WTC11 (cell line): Measurements from ENCODE around the gene NUDT14. TPM values are rescaled to one million over a fixed set of nuclear protein-coding genes. Genes with fewer than 3 reads are reported as not detected.

Experiments used
- ATAC-seq: fragments of 200-7000 bp; cut with Tn5 transposase; 2 replicates; pipeline ENCODE4 v1.10.0; 2021; ENCODE audit warnings: mild to moderate bottlenecking, moderate library complexity
- CTCF ChIA-PET: fragments of 300-600 bp; sonication (Branson Sonifier 250); formaldehyde crosslinking; loops from one replicate; lab custom pipeline; 2021; ENCODE audit warnings: antibody characterized with exemption; lab: Charles Lee
- POLR2A ChIA-PET: fragments of 350-600 bp; sonication (Branson Sonifier 250); formaldehyde crosslinking; loops from one replicate; lab custom pipeline; 2021; ENCODE audit warnings: antibody characterized with exemption; lab: Charles Lee
- DNase-seq: peaks from one replicate; pipeline ENCODE4 v3.0.0; 2021; ENCODE audit warnings: low spot score
- H3K27ac Mint-ChIP-seq: 2 replicates; pipeline ENCODE4 v1.8.0; 2021; ENCODE audit warnings: mixed read lengths
- H3K27me3 Mint-ChIP-seq: 2 replicates; pipeline ENCODE4 v1.8.0; 2021; ENCODE audit warnings: low read depth, mild to moderate bottlenecking, moderate library complexity, mixed read lengths
- H3K36me3 Mint-ChIP-seq: 2 replicates; pipeline ENCODE4 v1.8.0; 2021; ENCODE audit warnings: mixed read lengths
- H3K4me1 Mint-ChIP-seq: 2 replicates; pipeline ENCODE4 v1.8.0; 2022; ENCODE audit warnings: mixed read lengths
- H3K4me3 Mint-ChIP-seq: 2 replicates; pipeline ENCODE4 v1.8.0; 2021; ENCODE audit warnings: mild to moderate bottlenecking, moderate library complexity, mixed read lengths
- H3K9me3 Mint-ChIP-seq: 2 replicates; pipeline ENCODE4 v1.8.0; 2021; ENCODE audit warnings: mixed read lengths
- CREB1 ChIP-seq: sonication (generic); formaldehyde crosslinking; IDR thresholded peaks from 2 replicates; pipeline ENCODE4 v1.8.0; 2023; ENCODE audit warnings: mild to moderate bottlenecking, missing genetic modification reagents
- E2F1 ChIP-seq: sonication (generic); formaldehyde crosslinking; IDR thresholded peaks from 2 replicates; pipeline ENCODE4 v1.8.0; 2022; ENCODE audit warnings: mild to moderate bottlenecking, missing genetic modification reagents
- E2F4 ChIP-seq: sonication (generic); formaldehyde crosslinking; IDR thresholded peaks from 2 replicates; pipeline ENCODE4 v1.8.1; 2022; ENCODE audit warnings: low read depth, mild to moderate bottlenecking, moderate library complexity, missing genetic modification reagents, borderline replicate concordance
- ESRRA ChIP-seq: sonication (generic); formaldehyde crosslinking; IDR thresholded peaks from 2 replicates; pipeline ENCODE4 v1.8.1; 2022; ENCODE audit warnings: mild to moderate bottlenecking, missing genetic modification reagents, borderline replicate concordance
- FOXP1 ChIP-seq: sonication (generic); formaldehyde crosslinking; IDR thresholded peaks from 2 replicates; pipeline ENCODE4 v1.8.0; 2022; ENCODE audit warnings: missing genetic modification reagents, mild to moderate bottlenecking, moderate library complexity, borderline replicate concordance
- GABPB1 ChIP-seq: sonication (generic); formaldehyde crosslinking; IDR thresholded peaks from 2 replicates; pipeline ENCODE4 v1.8.1; 2023; ENCODE audit warnings: mild to moderate bottlenecking, missing genetic modification reagents
- HMGA2 ChIP-seq: fragments of 250-450 bp; sonication (Bioruptor Pico); IDR thresholded peaks from 2 replicates; pipeline ENCODE4 v1.4.0; 2021; ENCODE audit warnings: mild to moderate bottlenecking, moderate library complexity
- IRF1 ChIP-seq: sonication (generic); formaldehyde crosslinking; IDR thresholded peaks from 2 replicates; pipeline ENCODE4 v1.8.0; 2023; ENCODE audit warnings: missing genetic modification reagents
- MAX ChIP-seq: sonication (generic); formaldehyde crosslinking; IDR thresholded peaks from 2 replicates; pipeline ENCODE4 v1.8.0; 2022; ENCODE audit warnings: mild to moderate bottlenecking, missing genetic modification reagents
- MYBL2 ChIP-seq: sonication (generic); formaldehyde crosslinking; IDR thresholded peaks from 2 replicates; pipeline ENCODE4 v1.8.1; 2023; ENCODE audit warnings: mild to moderate bottlenecking, moderate library complexity, missing genetic modification reagents
- NR1H2 ChIP-seq: sonication (generic); formaldehyde crosslinking; IDR thresholded peaks from 2 replicates; pipeline ENCODE4 v1.9.0; 2021; ENCODE audit warnings: mild to moderate bottlenecking, moderate library complexity, missing genetic modification reagents
- NR2C2 ChIP-seq: sonication (generic); formaldehyde crosslinking; IDR thresholded peaks from 2 replicates; pipeline ENCODE4 v1.8.0; 2022; ENCODE audit warnings: mild to moderate bottlenecking, missing genetic modification reagents
- NR3C1 ChIP-seq: sonication (generic); formaldehyde crosslinking; conservative IDR thresholded peaks from 2 replicates; pipeline ENCODE4 v1.8.1; 2023; ENCODE audit warnings: low read depth, mild to moderate bottlenecking, missing genetic modification reagents
- PRRX2 ChIP-seq: fragments of 250-450 bp; sonication (Bioruptor Pico); IDR thresholded peaks from 2 replicates; pipeline ENCODE4 v1.8.0; 2021; ENCODE audit warnings: mild to moderate bottlenecking
- RORB ChIP-seq: fragments of 250-450 bp; sonication (Bioruptor Pico); IDR thresholded peaks from 2 replicates; pipeline ENCODE4 v1.9.0; 2021; ENCODE audit warnings: mild to moderate bottlenecking
- SOX15 ChIP-seq: fragments of 250-450 bp; sonication (Bioruptor Pico); IDR thresholded peaks from 2 replicates; pipeline ENCODE4 v1.9.0; 2021; ENCODE audit warnings: mild to moderate bottlenecking
- TEAD1 ChIP-seq: sonication (generic); formaldehyde crosslinking; IDR thresholded peaks from 2 replicates; pipeline ENCODE4 v1.8.0; 2022; ENCODE audit warnings: mild to moderate bottlenecking, missing genetic modification reagents
- ZNF121 ChIP-seq: sonication (generic); formaldehyde crosslinking; IDR thresholded peaks from 2 replicates; pipeline ENCODE4 v1.8.0; 2023; ENCODE audit warnings: missing genetic modification reagents
- ZNF317 ChIP-seq: sonication (generic); formaldehyde crosslinking; IDR thresholded peaks from 2 replicates; pipeline ENCODE4 v1.8.1; 2023; ENCODE audit warnings: low read depth, mild to moderate bottlenecking, moderate library complexity, missing genetic modification reagents, borderline replicate concordance
- total RNA-seq: library from RNA; stranded (reverse); gene quantifications from 3 replicates; pipeline ENCODE4 v1.2.3, GENCODE V29; 2021
- TF ChIP-seq, protein P1 (sequence below): fragments of 250-450 bp; sonication (Bioruptor Pico); IDR thresholded peaks from 2 replicates; pipeline ENCODE4 v1.8.0; 2021; ENCODE audit warnings: mild to moderate bottlenecking
- TF ChIP-seq, protein P2 (sequence below): sonication (generic); formaldehyde crosslinking; IDR thresholded peaks from 2 replicates; pipeline ENCODE4 v1.8.0; 2022; ENCODE audit warnings: missing genetic modification reagents
- TF ChIP-seq, protein P3 (sequence below): fragments of 250-450 bp; sonication (Bioruptor Pico); IDR thresholded peaks from 2 replicates; pipeline ENCODE4 v2.1.2; 2022; ENCODE audit warnings: mild to moderate bottlenecking, moderate library complexity

NUDT14 gene
- total RNA-seq, 1 experiment from 2014 or later = 35.4 TPM

- TF ChIP-seq HMGA2 (CRISPR knock-in tag) = no peak
- TF ChIP-seq RORB (CRISPR knock-in tag) = no peak
- no peak for TF ChIP-seq TEAD1 (CRISPR knock-in tag)
- no peak for TF ChIP-seq FOXP1
- TF ChIP-seq GABPB1 (CRISPR knock-in tag) = no peak
- no peak for TF ChIP-seq IRF1 (CRISPR knock-in tag)
- no peak for TF ChIP-seq MAX (CRISPR knock-in tag)
- TF ChIP-seq PRRX2 = no peak
- no peak for TF ChIP-seq ZNF317 (CRISPR knock-in tag)
- no peak for TF ChIP-seq ESRRA (CRISPR knock-in tag)
Observed at GRCh38 chr14:105165134-105165704, 15.9 kb downstream of the NUDT14 start (continued).

GRCh38 chr14:105163040-105163742 lies 17.9 kb downstream of the NUDT14 start:
- TF ChIP-seq, protein P1, sequence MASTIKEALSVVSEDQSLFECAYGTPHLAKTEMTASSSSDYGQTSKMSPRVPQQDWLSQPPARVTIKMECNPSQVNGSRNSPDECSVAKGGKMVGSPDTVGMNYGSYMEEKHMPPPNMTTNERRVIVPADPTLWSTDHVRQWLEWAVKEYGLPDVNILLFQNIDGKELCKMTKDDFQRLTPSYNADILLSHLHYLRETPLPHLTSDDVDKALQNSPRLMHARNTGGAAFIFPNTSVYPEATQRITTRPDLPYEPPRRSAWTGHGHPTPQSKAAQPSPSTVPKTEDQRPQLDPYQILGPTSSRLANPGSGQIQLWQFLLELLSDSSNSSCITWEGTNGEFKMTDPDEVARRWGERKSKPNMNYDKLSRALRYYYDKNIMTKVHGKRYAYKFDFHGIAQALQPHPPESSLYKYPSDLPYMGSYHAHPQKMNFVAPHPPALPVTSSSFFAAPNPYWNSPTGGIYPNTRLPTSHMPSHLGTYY (CRISPR knock-in tag) = no peak
- no peak for TF ChIP-seq E2F4 (CRISPR knock-in tag)
- no peak for TF ChIP-seq E2F1
- TF ChIP-seq NR2C2 (CRISPR knock-in tag) = no peak
- no peak for TF ChIP-seq NR1H2
- no peak for TF ChIP-seq MYBL2 (CRISPR knock-in tag)
- TF ChIP-seq SOX15 (CRISPR knock-in tag) = no peak
- TF ChIP-seq CREB1 (CRISPR knock-in tag) = no peak
- TF ChIP-seq ZNF121 (CRISPR knock-in tag) = no peak
- no peak for TF ChIP-seq NR3C1
- TF ChIP-seq, protein P2, sequence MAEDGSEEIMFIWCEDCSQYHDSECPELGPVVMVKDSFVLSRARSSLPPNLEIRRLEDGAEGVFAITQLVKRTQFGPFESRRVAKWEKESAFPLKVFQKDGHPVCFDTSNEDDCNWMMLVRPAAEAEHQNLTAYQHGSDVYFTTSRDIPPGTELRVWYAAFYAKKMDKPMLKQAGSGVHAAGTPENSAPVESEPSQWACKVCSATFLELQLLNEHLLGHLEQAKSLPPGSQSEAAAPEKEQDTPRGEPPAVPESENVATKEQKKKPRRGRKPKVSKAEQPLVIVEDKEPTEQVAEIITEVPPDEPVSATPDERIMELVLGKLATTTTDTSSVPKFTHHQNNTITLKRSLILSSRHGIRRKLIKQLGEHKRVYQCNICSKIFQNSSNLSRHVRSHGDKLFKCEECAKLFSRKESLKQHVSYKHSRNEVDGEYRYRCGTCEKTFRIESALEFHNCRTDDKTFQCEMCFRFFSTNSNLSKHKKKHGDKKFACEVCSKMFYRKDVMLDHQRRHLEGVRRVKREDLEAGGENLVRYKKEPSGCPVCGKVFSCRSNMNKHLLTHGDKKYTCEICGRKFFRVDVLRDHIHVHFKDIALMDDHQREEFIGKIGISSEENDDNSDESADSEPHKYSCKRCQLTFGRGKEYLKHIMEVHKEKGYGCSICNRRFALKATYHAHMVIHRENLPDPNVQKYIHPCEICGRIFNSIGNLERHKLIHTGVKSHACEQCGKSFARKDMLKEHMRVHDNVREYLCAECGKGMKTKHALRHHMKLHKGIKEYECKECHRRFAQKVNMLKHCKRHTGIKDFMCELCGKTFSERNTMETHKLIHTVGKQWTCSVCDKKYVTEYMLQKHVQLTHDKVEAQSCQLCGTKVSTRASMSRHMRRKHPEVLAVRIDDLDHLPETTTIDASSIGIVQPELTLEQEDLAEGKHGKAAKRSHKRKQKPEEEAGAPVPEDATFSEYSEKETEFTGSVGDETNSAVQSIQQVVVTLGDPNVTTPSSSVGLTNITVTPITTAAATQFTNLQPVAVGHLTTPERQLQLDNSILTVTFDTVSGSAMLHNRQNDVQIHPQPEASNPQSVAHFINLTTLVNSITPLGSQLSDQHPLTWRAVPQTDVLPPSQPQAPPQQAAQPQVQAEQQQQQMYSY (CRISPR knock-in tag) = no peak
- TF ChIP-seq, protein P3, sequence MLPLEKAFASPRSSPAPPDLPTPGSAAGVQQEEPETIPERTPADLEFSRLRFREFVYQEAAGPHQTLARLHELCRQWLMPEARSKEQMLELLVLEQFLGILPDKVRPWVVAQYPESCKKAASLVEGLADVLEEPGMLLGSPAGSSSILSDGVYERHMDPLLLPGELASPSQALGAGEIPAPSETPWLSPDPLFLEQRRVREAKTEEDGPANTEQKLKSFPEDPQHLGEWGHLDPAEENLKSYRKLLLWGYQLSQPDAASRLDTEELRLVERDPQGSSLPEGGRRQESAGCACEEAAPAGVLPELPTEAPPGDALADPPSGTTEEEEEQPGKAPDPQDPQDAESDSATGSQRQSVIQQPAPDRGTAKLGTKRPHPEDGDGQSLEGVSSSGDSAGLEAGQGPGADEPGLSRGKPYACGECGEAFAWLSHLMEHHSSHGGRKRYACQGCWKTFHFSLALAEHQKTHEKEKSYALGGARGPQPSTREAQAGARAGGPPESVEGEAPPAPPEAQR (CRISPR knock-in tag) = no peak
- POLR2A ChIA-PET = no interaction called here
- no peak overlapping the region for H3K27ac Mint-ChIP-seq
- H3K4me1 Mint-ChIP-seq = no peaks in the 10 kb centered on the region; the same call in 1 of the 2 replicates
- no peaks in the 10 kb centered on the region for H3K36me3 Mint-ChIP-seq
- CTCF ChIA-PET = interaction anchor here (1.0 kb wide), 2 partner anchors 73 to 112 kb away, joined by 3 to 6 read pairs; no protein-coding TSS in a partner anchor
- H3K4me3 Mint-ChIP-seq = no peak overlapping the region
- H3K27me3 Mint-ChIP-seq = peaks cover 9% of the 10 kb centered on the region
- DNase-seq (no peak), ATAC-seq (no peak)
- no peaks in the 10 kb centered on the region for H3K9me3 Mint-ChIP-seq
